Stomach (tissue), 4 donors: ENCODE measurements around the gene ANKRD31.

Source experiments
- POLR2AphosphoS5 ChIP-seq, 3 donors: sonication (generic); formaldehyde crosslinking; IDR thresholded peaks; one replicate each; pipeline ENCODE4 v1.6.1; 2016; ENCODE audit warnings: antibody characterized with exemption in 3 of 3
- TF ChIP-seq, protein P1 (sequence below), 7 experiments: fragments of 450-650 bp in 4 of 7; fragments of 200-600 bp in 3 of 7; sonication (generic) in 3 of 7; IDR thresholded peaks; one replicate each; pipeline ENCODE4 v1.5.1; 2016 to 2019; ENCODE audit warnings: antibody characterized with exemption in 7 of 7, control low read depth in 2 of 7, mild to moderate bottlenecking in 1 of 7

DNA sequence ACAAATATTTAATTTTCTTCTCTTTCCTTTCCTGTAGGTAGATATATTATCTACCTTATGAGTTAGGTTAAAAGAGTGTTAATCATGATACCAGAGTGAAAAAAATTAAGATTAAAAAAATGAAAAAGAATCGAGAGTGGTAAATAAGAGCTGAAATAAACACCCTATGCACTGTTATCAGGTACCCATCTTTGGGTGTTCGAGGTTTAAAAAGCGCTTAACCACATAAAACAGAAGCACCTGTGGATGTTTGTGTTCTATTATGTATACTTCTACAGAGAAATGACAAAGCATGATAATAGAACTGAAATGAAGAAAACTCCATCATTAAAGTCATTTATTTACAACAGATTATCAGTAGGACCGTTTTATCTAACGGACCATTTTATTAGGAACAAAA lies 158.7 kb downstream of the ANKRD31 start:
- TF ChIP-seq POLR2AphosphoS5 (IDR thresholded peaks at IDR 0.05), result no peak
- TF ChIP-seq, protein P1, sequence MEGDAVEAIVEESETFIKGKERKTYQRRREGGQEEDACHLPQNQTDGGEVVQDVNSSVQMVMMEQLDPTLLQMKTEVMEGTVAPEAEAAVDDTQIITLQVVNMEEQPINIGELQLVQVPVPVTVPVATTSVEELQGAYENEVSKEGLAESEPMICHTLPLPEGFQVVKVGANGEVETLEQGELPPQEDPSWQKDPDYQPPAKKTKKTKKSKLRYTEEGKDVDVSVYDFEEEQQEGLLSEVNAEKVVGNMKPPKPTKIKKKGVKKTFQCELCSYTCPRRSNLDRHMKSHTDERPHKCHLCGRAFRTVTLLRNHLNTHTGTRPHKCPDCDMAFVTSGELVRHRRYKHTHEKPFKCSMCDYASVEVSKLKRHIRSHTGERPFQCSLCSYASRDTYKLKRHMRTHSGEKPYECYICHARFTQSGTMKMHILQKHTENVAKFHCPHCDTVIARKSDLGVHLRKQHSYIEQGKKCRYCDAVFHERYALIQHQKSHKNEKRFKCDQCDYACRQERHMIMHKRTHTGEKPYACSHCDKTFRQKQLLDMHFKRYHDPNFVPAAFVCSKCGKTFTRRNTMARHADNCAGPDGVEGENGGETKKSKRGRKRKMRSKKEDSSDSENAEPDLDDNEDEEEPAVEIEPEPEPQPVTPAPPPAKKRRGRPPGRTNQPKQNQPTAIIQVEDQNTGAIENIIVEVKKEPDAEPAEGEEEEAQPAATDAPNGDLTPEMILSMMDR (IDR thresholded peaks at IDR 0.05), result no peak
